ENCODE measurements around the gene DARS1. TPM values are rescaled to one million over a fixed set of nuclear protein-coding genes. Genes with fewer than 3 reads are reported as not detected.

DARS1 gene
- total and polyA plus RNA-seq, 2 experiments from 2014 or later, result 115 to 148 TPM

DNA sequence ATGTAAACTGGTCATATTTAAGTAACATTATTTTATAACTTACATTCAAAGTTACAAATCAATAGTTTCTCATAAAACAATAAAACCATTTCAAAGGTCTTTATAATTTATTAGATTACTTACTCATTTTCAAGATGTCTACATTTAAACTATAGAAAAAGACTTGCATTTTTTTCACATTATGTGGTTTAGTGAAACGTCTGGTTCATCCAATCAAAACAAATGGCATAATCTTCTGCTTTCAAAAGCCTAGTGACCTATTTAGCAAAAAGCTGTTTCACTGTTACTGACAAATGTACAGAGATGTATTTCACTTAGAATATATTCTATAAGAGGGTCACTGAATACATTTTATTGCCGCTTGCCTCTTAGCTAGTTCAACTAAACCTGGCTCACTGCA lies 59.9 kb downstream of the DARS1 start (continued):
- TF ChIP-seq, protein P1, sequence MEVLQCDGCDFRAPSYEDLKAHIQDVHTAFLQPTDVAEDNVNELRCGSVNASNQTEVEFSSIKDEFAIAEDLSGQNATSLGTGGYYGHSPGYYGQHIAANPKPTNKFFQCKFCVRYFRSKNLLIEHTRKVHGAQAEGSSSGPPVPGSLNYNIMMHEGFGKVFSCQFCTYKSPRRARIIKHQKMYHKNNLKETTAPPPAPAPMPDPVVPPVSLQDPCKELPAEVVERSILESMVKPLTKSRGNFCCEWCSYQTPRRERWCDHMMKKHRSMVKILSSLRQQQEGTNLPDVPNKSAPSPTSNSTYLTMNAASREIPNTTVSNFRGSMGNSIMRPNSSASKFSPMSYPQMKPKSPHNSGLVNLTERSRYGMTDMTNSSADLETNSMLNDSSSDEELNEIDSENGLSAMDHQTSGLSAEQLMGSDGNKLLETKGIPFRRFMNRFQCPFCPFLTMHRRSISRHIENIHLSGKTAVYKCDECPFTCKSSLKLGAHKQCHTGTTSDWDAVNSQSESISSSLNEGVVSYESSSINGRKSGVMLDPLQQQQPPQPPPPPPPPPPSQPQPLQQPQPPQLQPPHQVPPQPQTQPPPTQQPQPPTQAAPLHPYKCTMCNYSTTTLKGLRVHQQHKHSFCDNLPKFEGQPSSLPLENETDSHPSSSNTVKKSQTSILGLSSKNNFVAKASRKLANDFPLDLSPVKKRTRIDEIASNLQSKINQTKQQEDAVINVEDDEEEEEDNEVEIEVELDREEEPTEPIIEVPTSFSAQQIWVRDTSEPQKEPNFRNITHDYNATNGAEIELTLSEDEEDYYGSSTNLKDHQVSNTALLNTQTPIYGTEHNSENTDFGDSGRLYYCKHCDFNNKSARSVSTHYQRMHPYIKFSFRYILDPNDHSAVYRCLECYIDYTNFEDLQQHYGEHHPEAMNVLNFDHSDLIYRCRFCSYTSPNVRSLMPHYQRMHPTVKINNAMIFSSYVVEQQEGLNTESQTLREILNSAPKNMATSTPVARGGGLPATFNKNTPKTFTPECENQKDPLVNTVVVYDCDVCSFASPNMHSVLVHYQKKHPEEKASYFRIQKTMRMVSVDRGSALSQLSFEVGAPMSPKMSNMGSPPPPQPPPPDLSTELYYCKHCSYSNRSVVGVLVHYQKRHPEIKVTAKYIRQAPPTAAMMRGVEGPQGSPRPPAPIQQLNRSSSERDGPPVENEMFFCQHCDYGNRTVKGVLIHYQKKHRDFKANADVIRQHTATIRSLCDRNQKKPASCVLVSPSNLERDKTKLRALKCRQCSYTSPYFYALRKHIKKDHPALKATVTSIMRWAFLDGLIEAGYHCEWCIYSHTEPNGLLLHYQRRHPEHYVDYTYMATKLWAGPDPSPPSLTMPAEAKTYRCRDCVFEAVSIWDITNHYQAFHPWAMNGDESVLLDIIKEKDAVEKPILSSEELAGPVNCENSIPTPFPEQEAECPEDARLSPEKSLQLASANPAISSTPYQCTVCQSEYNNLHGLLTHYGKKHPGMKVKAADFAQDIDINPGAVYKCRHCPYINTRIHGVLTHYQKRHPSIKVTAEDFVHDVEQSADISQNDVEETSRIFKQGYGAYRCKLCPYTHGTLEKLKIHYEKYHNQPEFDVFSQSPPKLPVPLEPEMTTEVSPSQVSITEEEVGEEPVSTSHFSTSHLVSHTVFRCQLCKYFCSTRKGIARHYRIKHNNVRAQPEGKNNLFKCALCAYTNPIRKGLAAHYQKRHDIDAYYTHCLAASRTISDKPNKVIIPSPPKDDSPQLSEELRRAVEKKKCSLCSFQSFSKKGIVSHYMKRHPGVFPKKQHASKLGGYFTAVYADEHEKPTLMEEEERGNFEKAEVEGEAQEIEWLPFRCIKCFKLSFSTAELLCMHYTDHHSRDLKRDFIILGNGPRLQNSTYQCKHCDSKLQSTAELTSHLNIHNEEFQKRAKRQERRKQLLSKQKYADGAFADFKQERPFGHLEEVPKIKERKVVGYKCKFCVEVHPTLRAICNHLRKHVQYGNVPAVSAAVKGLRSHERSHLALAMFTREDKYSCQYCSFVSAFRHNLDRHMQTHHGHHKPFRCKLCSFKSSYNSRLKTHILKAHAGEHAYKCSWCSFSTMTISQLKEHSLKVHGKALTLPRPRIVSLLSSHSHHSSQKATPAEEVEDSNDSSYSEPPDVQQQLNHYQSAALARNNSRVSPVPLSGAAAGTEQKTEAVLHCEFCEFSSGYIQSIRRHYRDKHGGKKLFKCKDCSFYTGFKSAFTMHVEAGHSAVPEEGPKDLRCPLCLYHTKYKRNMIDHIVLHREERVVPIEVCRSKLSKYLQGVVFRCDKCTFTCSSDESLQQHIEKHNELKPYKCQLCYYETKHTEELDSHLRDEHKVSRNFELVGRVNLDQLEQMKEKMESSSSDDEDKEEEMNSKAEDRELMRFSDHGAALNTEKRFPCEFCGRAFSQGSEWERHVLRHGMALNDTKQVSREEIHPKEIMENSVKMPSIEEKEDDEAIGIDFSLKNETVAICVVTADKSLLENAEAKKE (CRISPR knock-in tag; IDR thresholded peaks at IDR 0.05), result no peak
- TF ChIP-seq CREB1 (CRISPR knock-in tag; IDR thresholded peaks at IDR 0.05; ENCODE audit: low read depth) (no peak), ZNF331 (CRISPR knock-in tag; IDR thresholded peaks at IDR 0.05; ENCODE audit: low read depth) (no peak), EZH2phosphoT487 (IDR thresholded peaks at IDR 0.05; ENCODE audit: unreplicated experiment) (no peak), ZNF114 (CRISPR knock-in tag; IDR thresholded peaks at IDR 0.05) (no peak)
- TF ChIP-seq, protein P2, sequence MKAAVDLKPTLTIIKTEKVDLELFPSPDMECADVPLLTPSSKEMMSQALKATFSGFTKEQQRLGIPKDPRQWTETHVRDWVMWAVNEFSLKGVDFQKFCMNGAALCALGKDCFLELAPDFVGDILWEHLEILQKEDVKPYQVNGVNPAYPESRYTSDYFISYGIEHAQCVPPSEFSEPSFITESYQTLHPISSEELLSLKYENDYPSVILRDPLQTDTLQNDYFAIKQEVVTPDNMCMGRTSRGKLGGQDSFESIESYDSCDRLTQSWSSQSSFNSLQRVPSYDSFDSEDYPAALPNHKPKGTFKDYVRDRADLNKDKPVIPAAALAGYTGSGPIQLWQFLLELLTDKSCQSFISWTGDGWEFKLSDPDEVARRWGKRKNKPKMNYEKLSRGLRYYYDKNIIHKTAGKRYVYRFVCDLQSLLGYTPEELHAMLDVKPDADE (IDR thresholded peaks at IDR 0.05), result no peak
- TF ChIP-seq, protein P3, sequence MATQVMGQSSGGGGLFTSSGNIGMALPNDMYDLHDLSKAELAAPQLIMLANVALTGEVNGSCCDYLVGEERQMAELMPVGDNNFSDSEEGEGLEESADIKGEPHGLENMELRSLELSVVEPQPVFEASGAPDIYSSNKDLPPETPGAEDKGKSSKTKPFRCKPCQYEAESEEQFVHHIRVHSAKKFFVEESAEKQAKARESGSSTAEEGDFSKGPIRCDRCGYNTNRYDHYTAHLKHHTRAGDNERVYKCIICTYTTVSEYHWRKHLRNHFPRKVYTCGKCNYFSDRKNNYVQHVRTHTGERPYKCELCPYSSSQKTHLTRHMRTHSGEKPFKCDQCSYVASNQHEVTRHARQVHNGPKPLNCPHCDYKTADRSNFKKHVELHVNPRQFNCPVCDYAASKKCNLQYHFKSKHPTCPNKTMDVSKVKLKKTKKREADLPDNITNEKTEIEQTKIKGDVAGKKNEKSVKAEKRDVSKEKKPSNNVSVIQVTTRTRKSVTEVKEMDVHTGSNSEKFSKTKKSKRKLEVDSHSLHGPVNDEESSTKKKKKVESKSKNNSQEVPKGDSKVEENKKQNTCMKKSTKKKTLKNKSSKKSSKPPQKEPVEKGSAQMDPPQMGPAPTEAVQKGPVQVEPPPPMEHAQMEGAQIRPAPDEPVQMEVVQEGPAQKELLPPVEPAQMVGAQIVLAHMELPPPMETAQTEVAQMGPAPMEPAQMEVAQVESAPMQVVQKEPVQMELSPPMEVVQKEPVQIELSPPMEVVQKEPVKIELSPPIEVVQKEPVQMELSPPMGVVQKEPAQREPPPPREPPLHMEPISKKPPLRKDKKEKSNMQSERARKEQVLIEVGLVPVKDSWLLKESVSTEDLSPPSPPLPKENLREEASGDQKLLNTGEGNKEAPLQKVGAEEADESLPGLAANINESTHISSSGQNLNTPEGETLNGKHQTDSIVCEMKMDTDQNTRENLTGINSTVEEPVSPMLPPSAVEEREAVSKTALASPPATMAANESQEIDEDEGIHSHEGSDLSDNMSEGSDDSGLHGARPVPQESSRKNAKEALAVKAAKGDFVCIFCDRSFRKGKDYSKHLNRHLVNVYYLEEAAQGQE (IDR thresholded peaks at IDR 0.05; ENCODE audit: unreplicated experiment), result no peak

Data from GM23338 (cell line).